Midbrain (tissue), 1 donor: ENCODE results near the gene CASP9.
"Not testable (repeated sequence)": the region's sequence is repeated elsewhere in the genome, so short reads cannot be mapped to it uniquely, and the experiment has no call there.

Source experiments
- DNase-seq: peaks from one replicate; lab custom pipeline; 2025; lab: John Stamatoyannopoulos, UW

CASP9 gene

GRCh38 chr1:15469361-15469760 is 54.7 kb downstream of the CASP9 start:
- DNase-seq: no peak

- DNase-seq: no peak
Observed at GRCh38 chr1:15468145-15468544, 55.9 kb downstream of the CASP9 start.

GRCh38 chr1:15466955-15467625 is 56.9 kb downstream of the CASP9 start:
- DNase-seq: not testable (repeated sequence)

- no peak for DNase-seq
Observed at GRCh38 chr1:15465674-15466073, 58.3 kb downstream of the CASP9 start.

GRCh38 chr1:15463926-15464322 is 60.1 kb downstream of the CASP9 start:
- DNase-seq: not testable (repeated sequence)

GRCh38 chr1:15463064-15463800 is 60.8 kb downstream of the CASP9 start:
- DNase-seq: not testable (repeated sequence)

GRCh38 chr1:15460708-15461095 is 63.3 kb downstream of the CASP9 start:
- no peak for DNase-seq

- DNase-seq: no peak
Observed at GRCh38 chr1:15459771-15460707, 64.0 kb downstream of the CASP9 start.

GRCh38 chr1:15458388-15458787 is 65.6 kb downstream of the CASP9 start:
- not testable (repeated sequence) for DNase-seq

- no peak for DNase-seq
Observed at GRCh38 chr1:15457585-15457984, 66.4 kb downstream of the CASP9 start.

- DNase-seq: no peak
Observed at GRCh38 chr1:15456313-15456954, 67.6 kb downstream of the CASP9 start, which contains the start of gene CELA2A. CELA2A (plus strand) TSS chr1:15456732; CDS start chr1:15456754, 22 bp downstream.

GRCh38 chr1:15455522-15455921 is 68.5 kb downstream of the CASP9 start:
- DNase-seq: no peak

GRCh38 chr1:15454256-15454655 is 69.8 kb downstream of the CASP9 start:
- no peak for DNase-seq

- DNase-seq: no peak
Observed at GRCh38 chr1:15453734-15454133, 70.3 kb downstream of the CASP9 start.

GRCh38 chr1:15452866-15453571 is 71.0 kb downstream of the CASP9 start:
- no peak for DNase-seq

- no peak for DNase-seq
Observed at GRCh38 chr1:15452216-15452615, 71.8 kb downstream of the CASP9 start.

- DNase-seq: no peak
Observed at GRCh38 chr1:15451014-15451722, 72.8 kb downstream of the CASP9 start.

GRCh38 chr1:15449567-15449966 is 74.4 kb downstream of the CASP9 start:
- DNase-seq: no peak

GRCh38 chr1:15448877-15449462 is 75.0 kb downstream of the CASP9 start:
- DNase-seq: no peak

GRCh38 chr1:15446212-15446611 is 77.8 kb downstream of the CASP9 start:
- no peak for DNase-seq
